Stimulated activated CD8-positive, alpha-beta memory T cell treated with anti-CD3 and anti-CD28 coated beads, Interleukin-15, amount 100 ng/mL, for 48 hours (primary cell): ENCODE results near the gene KMT2E.

Experiments used
- DNase-seq, 2 donors: peaks; one replicate each; pipeline ENCODE4 v3.0.0-alpha.2; 2020; ENCODE audit warnings: low read depth in 2 of 2

Gene KMT2E

GRCh38 chr7:105079348-105079747 lies 65.3 kb downstream of the KMT2E start:
- DNase-seq, result no peak

- no peak for DNase-seq
Measured at GRCh38 chr7:105084581-105084980, 70.6 kb downstream of the KMT2E start.

- DNase-seq, result no peak
Measured at GRCh38 chr7:105086850-105087249, 72.8 kb downstream of the KMT2E start.

GRCh38 chr7:105087981-105088380 lies 74.0 kb downstream of the KMT2E start:
- no peak for DNase-seq

GRCh38 chr7:105088456-105088855 lies 74.5 kb downstream of the KMT2E start:
- no peak for DNase-seq

GRCh38 chr7:105094966-105095365 lies 81.0 kb downstream of the KMT2E start:
- no peak for DNase-seq

- DNase-seq, result no peak
Measured at GRCh38 chr7:105096306-105096705, 82.3 kb downstream of the KMT2E start.

- no peak for DNase-seq
Measured at GRCh38 chr7:105097619-105098018, 83.6 kb downstream of the KMT2E start.

- DNase-seq, result no peak
Measured at GRCh38 chr7:105098863-105099515, 85.0 kb downstream of the KMT2E start.

- DNase-seq, result no peak
Measured at GRCh38 chr7:105101864-105102263, 87.9 kb downstream of the KMT2E start.

- DNase-seq, result no peak
Measured at GRCh38 chr7:105102557-105103352, 88.8 kb downstream of the KMT2E start.

- DNase-seq, result no peak
Measured at GRCh38 chr7:105105579-105105978, 91.6 kb downstream of the KMT2E start.

GRCh38 chr7:105106473-105106872 lies 92.5 kb downstream of the KMT2E start:
- DNase-seq, result no peak

- no peak for DNase-seq
Measured at GRCh38 chr7:105107458-105107857, 93.5 kb downstream of the KMT2E start.

- no peak for DNase-seq
Measured at GRCh38 chr7:105112440-105113418, 98.7 kb downstream of the KMT2E start.

- DNase-seq, result no peak
Measured at GRCh38 chr7:105118612-105119600, 104.9 kb downstream of the KMT2E start.

GRCh38 chr7:105122619-105123018 lies 108.6 kb downstream of the KMT2E start:
- DNase-seq, result no peak

- DNase-seq, result no peak
Measured at GRCh38 chr7:105125745-105126144, 111.7 kb downstream of the KMT2E start.

- DNase-seq, result no peak
Measured at GRCh38 chr7:105126436-105126975, 112.5 kb downstream of the KMT2E start.

- DNase-seq, result no peak
Measured at GRCh38 chr7:105127179-105127578, 113.2 kb downstream of the KMT2E start.

GRCh38 chr7:105130048-105130447 lies 116.0 kb downstream of the KMT2E start:
- DNase-seq, result no peak
